Measurements from ENCODE around the gene SLC26A5.
"Not testable (repeated sequence)": the region's sequence is repeated elsewhere in the genome, so short reads cannot be mapped to it uniquely, and the experiment has no call there.

Gene SLC26A5

GRCh38 chr7:103446049-103446520, at the start of gene SLC26A5:
SLC26A5 (minus strand) TSS chr7:103446207; CDS start chr7:103421514, 24,693 bp downstream.
- DNase-seq (ENCODE audit: low spot score), result no peak

- DNase-seq (ENCODE audit: low spot score), result no peak
Measured at GRCh38 chr7:103487419-103487818, 41.4 kb upstream of the SLC26A5 start.

GRCh38 chr7:103486873-103487272, 40.9 kb upstream of the SLC26A5 start:
- not testable (repeated sequence) for DNase-seq (ENCODE audit: low spot score)

- DNase-seq (ENCODE audit: low spot score), result no peak
Measured at GRCh38 chr7:103480771-103481170, 34.8 kb upstream of the SLC26A5 start.

- no peak for DNase-seq (ENCODE audit: low spot score)
Measured at GRCh38 chr7:103474956-103475355, 28.9 kb upstream of the SLC26A5 start.

GRCh38 chr7:103469095-103469948, 23.3 kb upstream of the SLC26A5 start:
- DNase-seq (ENCODE audit: low spot score), result no peak

- no peak for DNase-seq (ENCODE audit: low spot score)
Measured at GRCh38 chr7:103466814-103467213, 20.8 kb upstream of the SLC26A5 start.

GRCh38 chr7:103462358-103462757, 16.4 kb upstream of the SLC26A5 start:
- no peak for DNase-seq (ENCODE audit: low spot score)

GRCh38 chr7:103447073-103447960, 1.3 kb upstream of the SLC26A5 start:
- peak; percentile 67 for DNase-seq (ENCODE audit: low spot score)

GRCh38 chr7:103445228-103446048, 569 bp downstream of the SLC26A5 start:
- no peak for DNase-seq (ENCODE audit: low spot score)

GRCh38 chr7:103439661-103440060, 6.3 kb downstream of the SLC26A5 start:
- no peak for DNase-seq (ENCODE audit: low spot score)

- no peak for DNase-seq (ENCODE audit: low spot score)
Measured at GRCh38 chr7:103437623-103438022, 8.4 kb downstream of the SLC26A5 start.

GRCh38 chr7:103432712-103433111, 13.3 kb downstream of the SLC26A5 start:
- DNase-seq (ENCODE audit: low spot score), result no peak

GRCh38 chr7:103425177-103425576, 20.8 kb downstream of the SLC26A5 start:
- DNase-seq (ENCODE audit: low spot score), result no peak

GRCh38 chr7:103423467-103424179, 22.4 kb downstream of the SLC26A5 start:
- no peak for DNase-seq (ENCODE audit: low spot score)

- DNase-seq (ENCODE audit: low spot score), result no peak
Measured at GRCh38 chr7:103420857-103421384, 25.1 kb downstream of the SLC26A5 start.

GRCh38 chr7:103418241-103418640, 27.8 kb downstream of the SLC26A5 start:
- DNase-seq (ENCODE audit: low spot score), result no peak

GRCh38 chr7:103413407-103413806, 32.6 kb downstream of the SLC26A5 start:
- no peak for DNase-seq (ENCODE audit: low spot score)

GRCh38 chr7:103412151-103412550, 33.9 kb downstream of the SLC26A5 start:
- DNase-seq (ENCODE audit: low spot score), result no peak

GRCh38 chr7:103405789-103406613, 40.0 kb downstream of the SLC26A5 start:
- DNase-seq (ENCODE audit: low spot score), result not testable (repeated sequence)

Measured in RKO (cell line).